Activated effector memory CD4-positive, alpha-beta T cell treated with Interleukin-2 at 50 U/mL for 16 hours (primary cell): Measurements from ENCODE around the gene BAX.
"Not testable (repeated sequence)": the region's sequence is repeated elsewhere in the genome, so short reads cannot be mapped to it uniquely, and the experiment has no call there.

Experiments used
- DNase-seq: peaks from one replicate; pipeline ENCODE4 v3.0.0-alpha.2; 2020

BAX gene

DNA sequence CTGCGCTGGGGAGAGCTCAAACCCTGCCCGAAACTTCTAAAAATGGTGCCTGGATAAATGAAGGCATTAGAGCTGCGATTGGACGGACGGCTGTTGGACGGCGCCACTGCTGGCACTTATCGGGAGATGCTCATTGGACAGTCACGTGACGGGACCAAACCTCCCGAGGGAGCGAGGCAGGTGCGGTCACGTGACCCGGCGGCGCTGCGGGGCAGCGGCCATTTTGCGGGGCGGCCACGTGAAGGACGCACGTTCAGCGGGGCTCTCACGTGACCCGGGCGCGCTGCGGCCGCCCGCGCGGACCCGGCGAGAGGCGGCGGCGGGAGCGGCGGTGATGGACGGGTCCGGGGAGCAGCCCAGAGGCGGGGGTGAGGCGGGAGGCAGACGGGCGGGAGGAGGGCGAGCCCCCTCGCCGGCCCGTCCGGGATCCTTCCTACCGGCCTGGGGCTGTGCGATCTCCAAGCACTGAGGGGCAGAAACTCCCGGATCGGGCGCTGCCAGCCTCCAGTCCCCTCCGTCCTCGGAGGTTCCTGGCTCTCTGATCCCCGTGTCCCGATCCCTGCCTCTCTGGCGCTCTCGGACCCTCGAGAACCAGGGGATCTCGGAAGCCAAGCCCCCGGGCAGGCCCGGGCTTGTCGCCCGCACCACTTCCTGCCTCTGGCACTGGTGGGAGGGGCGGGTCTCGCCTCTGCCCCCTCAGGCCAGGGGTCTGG lies at the start of gene BAX:
Gene BAX, plus strand, starts transcription at position 281 of the 713 bp plus-strand sequence. Its CDS starts 54 bp downstream, at position 335.
- DNase-seq: peak; percentile 81

DNA sequence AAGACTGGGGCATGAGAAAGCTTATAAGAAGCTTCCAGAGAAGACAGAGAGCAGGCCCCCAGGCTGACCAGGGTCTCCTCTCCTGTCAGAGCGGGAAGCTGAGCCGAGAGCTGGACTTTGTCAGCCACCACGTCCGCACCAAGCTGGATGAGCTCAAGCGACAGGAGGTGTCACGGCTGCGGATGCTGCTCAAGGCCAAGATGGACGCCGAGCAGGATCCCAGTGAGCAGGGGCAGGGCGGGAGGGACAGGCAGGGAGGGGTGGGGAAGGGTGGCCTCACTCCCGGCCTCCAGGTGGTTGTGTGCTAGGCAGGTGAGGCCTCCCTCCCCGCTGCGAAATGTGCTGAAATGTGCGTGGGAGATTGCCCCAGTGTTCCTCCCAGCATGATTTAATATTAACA lies 49.0 kb upstream of the BAX start:
- DNase-seq: no peak

DNA sequence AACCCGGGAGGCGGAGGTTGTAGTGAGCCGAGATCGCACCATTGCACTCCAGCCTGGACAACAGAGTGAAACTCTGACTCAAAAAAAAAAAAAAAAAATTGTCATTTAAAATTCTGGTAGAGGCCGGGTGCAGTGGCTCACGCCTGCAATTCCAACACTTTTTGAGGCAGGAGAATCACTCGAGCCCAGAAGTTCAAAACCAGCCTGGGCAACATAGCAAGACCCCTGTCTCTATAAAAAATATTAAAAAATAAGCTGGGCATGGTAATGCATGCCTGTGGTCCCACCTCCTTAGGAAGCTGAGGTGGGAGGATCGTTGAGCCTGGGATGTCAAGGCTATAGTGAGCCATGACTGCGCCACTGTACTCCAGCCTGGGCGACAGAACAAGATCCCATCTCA lies 48.4 kb upstream of the BAX start:
- no peak for DNase-seq

DNA sequence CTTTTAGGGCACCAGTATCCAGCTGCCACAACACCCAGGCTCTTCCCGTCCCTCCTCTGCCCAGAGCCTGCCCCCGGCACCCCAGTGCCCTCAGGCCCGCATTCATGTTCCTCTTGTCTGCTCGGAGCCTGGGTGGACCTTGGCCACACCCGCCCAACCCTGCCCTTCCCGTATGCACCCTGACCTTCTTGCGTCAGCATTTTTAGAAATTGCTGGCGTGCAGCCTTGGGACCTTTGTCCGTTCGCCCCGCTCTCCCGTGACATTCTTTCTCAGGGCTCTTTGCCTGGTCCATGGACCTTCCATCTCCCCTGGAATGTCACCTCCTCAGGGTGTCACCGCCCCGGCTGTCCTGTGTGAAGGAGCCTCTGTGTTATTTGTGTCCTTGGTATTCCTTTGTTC lies 47.0 kb upstream of the BAX start:
- DNase-seq: no peak

DNA sequence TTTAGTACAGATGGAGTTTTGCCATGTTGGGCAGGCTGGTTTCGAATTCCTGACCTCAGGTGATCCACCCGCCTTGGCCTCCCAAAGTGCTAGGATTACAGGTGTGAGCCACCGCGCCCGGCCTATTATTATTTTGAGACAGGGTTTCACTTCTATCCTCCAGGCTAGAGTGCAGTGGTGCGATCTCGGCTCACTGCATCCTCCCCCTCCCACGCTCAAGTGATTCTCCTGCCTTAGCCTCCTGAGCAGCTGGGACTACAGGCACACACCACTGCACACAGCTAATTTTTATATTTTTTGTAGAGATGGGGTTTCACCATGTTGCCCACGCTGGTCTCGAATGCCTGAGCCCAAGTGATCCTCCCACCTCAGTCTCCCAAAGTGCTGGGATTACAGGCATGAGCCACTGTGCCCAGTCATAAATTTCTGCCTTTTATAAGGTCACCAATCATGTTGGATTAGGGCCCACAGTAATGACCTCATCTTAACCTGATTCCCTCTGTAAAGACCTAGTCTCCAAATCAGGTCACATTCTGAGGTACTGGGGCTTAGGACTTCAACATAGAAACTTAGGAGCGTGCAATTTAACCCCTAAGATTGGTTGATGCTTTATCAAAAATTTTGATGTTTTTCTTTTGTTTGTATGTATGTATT lies 45.1 kb upstream of the BAX start:
- not testable (repeated sequence) for DNase-seq

DNA sequence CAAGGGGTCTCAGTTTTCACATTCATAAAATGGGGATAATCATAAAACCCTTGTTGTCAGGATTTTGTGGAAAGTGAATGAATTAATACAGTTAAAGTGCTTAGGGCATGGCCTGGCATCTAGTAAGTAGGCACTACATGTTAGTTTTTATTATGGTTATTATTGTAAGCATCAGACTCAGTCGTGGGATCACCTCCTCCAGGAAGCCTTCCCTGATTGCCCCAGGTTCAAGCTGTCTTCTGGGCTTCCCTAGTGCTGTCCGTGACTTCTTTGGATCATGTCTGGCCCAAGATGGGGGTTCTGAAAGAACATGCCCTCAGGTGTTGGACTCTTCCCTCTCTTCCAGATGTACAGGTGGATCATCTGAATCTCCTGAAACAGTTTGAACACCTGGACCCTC lies 43.9 kb upstream of the BAX start:
- DNase-seq: no peak

DNA sequence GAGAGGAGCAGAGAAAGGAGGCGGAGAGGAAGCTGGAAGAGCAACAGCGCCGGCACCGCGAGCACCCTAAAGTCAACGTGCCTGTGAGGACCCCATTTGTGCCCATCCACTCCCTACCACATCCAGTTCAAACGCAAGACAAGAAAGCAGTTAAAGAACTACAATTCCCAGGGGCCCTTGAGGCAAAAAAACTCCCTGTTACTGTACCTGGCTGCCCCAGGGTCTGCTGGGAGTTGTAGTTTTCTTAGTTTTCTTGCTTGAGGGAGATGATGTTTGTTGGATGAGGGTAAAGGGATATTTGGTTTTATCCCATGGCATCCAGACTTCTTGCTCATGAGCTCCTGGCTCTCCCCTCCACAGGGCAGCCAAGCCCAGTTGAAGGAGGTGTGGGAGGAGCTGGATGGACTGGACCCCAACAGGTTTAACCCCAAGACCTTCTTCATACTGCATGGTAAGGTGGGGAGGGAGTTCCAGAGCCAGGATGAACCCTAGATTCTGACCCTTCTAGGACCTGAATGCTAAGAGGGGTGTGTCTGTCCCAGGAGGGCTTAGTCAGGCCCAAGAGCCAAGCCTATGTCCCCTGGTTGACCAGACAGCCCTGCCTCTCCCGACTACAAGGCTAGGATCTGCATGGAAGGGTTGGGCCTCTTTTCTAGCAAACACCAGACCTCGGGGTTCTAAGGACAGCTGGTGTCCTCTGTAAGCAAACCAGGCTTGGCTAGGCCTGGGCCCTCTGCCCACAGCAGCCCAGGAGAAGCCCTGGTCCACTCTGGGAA lies 41.4 kb upstream of the BAX start:
- no peak for DNase-seq

DNA sequence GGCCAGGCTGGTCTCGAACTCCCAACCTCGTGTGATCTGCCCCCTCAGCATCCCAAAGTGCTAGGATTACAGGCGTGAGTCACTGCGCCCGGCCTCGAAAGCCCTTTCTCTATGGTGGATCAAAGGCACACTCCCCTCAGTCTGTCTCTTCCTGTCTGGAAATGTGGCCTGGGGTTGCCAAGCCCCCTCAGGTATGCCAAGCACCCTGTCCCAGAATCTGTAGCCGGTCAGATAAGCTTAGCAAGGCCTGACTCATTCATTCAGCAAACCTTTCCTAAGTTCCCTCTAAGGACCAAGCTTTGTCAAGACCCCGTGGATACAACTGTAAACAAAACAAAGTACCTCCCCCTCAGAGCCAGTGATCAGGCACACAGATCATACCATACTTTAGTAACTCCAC lies 40.5 kb upstream of the BAX start:
- DNase-seq: no peak

DNA sequence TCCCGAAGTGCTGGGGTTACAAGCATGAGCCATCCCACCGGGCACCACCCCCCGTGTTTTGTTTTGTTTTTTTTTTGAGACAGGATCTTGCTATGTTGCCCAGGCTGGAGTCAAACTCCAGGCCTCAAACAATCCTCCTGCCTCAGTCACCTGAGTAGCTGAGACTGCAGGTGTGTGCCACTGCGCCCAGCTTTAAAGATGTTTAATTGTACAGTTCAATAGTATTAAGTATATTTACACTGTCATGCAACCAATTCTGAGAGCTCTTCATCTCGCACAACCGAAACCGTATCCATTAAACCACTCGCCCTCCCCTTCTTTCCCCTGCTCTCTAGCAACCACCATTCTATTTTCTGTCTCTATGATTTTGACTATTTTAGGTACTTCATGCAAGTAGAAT lies 38.9 kb upstream of the BAX start:
- DNase-seq: no peak

DNA sequence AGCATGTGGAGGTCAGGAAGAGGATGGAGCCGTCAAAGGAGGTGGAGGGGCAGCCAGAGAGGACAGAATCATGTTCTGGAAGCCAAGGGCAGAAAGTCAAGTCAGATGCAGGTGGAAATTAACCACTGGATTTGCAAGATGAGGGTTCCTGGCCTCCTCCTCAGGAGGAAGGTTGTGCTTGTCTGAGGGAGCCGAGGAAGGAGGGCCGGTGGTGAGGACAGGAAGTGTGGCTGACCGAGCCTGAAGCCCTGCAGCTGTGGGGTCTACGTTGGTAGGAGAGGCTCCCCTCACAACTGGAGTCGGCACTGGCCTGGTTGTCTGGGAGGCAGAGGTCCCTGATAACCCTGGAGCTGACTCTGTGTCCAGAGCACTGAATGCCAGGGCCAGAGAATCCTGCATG lies 36.6 kb upstream of the BAX start:
- DNase-seq: no peak

DNA sequence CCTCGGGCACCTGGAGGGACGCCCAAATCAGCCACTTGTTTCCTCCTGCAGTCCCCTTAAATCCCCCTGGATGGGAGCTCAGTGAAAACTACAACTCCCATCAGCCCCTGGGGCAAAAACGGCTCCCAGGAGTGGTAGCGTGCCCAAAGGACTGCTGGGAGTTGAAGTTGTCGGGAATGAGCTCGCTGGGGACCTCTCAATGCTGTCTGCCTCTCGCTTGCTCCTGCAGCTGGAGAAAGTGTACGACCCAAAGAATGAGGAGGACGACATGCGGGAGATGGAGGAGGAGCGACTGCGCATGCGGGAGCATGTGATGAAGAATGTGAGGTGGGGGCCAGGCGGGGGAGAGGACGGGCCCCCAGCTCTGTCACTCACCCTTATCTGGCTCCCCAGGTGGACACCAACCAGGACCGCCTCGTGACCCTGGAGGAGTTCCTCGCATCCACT lies 35.9 kb upstream of the BAX start:
- DNase-seq: no peak

DNA sequence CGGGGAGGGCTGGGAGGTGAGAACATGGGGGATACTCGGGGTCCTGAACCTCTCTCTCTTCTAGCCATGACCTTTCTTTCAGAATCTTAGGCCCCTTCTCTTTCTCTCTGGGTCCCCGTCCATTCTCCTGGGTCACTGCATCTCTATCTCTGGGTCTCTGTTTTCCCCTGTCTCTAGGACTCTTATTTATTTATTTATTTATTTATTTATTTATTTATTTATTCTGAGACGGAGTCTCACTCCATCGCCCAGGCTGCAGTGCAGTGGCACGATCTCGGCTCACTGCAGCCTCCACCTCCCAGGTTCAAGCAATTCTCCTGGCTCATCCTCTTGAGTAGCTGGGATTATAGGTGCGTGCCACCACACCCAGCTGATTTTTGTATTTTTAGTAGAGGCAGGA lies 35.4 kb upstream of the BAX start:
- not testable (repeated sequence) for DNase-seq

DNA sequence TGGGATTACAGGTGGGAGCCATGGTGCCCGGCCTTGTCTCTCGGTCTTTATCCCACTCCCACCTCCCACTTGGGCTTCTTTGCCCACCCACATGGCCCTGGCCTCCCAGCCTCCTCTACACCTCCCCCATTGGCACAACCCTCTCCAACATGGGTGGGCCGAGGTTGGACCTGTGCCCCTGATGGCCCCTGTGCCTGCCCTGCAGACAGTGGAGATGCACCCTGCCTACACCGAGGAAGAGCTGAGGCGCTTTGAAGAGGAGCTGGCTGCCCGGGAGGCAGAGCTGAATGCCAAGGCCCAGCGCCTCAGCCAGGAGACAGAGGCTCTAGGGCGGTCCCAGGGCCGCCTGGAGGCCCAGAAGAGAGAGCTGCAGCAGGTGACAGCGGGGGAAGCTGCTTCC lies 33.7 kb upstream of the BAX start:
- no peak for DNase-seq

DNA sequence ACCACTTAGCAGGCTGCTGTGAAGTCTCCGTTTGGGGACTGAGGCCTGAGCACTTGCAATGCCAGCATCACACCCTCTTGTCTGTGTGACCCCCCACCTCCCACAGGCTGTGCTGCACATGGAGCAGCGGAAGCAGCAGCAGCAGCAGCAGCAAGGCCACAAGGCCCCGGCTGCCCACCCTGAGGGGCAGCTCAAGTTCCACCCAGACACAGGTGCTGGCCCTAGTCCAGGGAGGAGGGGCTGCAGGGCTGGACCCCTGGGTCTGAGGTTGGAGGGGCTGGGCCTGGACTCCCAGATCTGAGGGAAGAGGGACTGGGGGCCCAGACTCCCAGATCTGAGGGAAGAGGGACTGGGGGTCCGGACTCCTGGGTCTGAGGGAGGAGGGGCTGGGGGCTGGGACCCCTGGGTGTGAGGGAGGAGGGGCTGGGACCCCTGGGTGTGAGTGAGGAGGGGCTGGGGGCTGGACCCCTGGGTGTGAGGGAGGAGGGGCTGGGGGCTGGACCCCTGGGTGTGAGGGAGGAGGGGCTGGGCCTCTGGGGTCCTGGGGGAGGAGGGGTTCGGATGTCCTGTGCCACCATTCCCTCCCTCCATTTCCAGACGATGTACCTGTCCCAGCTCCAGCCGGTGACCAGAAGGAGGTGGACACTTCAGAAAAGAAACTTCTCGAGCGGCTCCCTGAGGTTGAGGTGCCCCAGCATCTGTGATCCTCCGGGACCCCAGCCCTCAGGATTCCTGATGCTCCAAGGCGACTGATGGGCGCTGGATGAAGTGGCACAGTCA lies 32.8 kb upstream of the BAX start:
- DNase-seq: no peak

DNA sequence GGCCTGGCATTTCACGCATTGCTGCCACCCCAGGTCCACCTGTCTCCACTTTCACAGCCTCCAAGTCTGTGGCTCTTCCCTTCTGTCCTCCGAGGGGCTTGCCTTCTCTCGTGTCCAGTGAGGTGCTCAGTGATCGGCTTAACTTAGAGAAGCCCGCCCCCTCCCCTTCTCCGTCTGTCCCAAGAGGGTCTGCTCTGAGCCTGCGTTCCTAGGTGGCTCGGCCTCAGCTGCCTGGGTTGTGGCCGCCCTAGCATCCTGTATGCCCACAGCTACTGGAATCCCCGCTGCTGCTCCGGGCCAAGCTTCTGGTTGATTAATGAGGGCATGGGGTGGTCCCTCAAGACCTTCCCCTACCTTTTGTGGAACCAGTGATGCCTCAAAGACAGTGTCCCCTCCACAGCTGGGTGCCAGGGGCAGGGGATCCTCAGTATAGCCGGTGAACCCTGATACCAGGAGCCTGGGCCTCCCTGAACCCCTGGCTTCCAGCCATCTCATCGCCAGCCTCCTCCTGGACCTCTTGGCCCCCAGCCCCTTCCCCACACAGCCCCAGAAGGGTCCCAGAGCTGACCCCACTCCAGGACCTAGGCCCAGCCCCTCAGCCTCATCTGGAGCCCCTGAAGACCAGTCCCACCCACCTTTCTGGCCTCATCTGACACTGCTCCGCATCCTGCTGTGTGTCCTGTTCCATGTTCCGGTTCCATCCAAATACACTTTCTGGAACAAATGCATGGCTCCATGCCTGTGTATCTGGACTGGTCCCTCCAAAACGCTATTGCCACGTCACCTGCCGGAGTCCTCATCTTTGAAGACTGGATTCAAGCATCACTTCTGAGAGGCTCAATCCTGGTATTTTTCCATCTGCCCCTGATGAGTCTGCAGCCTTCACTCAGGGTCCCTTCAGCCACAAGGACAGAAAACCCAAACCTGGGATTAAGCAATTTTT lies 31.9 kb upstream of the BAX start:
- DNase-seq: no peak

DNA sequence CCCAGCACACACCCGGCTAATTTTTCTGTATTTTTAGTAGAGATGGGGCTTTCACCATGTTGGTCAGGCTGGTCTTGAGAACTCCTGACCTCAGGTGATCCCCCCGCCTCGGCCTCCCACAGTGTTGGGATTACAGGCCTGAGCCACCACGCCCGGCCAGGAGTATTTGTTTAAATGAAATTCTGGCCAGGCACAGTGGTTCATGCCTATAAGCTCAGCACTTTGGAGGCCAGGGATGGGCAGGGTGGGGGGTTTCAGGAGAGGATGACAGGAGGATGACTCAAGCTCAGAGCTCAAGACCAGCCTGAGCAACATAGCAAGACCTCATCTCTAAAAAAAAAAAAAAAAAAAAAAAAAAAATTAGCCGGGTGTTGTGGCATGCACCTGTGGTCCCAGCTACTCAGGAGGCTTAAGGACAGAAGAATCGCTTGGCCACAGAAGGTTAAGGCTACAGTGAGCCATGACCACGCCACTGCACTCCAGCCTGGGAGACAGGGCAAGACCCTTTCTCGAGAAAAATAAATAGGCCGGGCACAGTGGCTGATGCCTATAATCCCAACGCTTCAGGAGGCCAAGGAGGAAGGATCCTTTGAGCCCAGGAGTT lies 29.3 kb upstream of the BAX start:
- no peak for DNase-seq

DNA sequence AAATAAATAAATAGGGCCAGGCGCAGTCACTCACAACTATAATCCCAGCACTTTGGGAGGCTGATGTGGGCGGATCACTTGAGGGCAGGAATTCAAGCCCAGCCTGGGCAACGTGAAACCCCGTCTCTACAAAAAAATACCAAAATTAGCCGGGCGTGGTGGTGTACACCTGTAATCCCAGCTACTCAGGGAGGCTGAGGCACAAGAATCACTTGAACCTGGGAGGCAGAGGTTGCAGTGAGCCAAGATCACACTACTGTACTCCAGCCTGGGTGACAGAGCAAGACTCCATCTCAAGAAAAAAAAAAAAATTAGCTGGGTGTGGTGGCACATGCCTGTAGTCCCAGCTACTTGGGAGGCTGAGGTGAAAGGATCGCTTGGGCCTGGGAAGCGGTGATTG lies 28.8 kb upstream of the BAX start:
- not testable (repeated sequence) for DNase-seq

DNA sequence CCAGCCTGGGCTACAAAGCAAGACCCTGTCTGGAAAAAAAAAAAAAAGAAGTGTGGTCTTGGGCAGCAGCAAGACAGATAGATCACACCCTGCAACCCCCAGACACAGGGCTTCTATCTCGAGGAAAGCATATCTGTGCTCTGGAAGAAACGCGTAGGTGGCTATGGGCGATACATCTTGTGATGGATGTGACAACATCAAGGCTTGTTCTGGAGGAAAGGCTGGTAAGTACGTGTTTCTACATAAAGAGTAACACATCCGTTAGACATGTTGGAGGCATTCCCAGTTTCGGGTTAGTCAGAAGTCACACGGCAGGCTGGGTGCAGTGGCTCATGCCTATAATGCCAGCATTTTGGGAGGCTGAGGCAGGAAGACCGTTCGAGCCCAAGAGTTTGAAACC lies 27.8 kb upstream of the BAX start:
- DNase-seq: no peak

DNA sequence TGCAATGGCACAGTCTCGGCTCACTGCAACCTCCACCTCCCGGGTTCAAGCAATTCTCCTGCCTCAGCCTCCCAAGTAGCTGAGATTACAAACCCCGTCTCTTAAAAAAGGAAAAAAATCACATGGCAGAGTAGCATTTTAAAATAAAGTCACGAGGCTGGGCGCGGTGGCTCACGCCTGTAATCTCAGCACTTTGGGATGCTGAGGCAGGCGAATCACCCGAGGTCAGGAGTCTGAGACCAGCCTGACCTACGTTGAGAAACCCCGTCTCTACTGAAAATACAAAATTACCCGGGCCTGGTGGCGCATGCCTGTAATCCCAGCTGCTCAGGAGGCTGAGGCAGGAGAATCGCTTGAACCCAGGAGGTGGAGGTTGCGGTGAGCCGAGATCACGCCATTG lies 27.0 kb upstream of the BAX start:
- not testable (repeated sequence) for DNase-seq

DNA sequence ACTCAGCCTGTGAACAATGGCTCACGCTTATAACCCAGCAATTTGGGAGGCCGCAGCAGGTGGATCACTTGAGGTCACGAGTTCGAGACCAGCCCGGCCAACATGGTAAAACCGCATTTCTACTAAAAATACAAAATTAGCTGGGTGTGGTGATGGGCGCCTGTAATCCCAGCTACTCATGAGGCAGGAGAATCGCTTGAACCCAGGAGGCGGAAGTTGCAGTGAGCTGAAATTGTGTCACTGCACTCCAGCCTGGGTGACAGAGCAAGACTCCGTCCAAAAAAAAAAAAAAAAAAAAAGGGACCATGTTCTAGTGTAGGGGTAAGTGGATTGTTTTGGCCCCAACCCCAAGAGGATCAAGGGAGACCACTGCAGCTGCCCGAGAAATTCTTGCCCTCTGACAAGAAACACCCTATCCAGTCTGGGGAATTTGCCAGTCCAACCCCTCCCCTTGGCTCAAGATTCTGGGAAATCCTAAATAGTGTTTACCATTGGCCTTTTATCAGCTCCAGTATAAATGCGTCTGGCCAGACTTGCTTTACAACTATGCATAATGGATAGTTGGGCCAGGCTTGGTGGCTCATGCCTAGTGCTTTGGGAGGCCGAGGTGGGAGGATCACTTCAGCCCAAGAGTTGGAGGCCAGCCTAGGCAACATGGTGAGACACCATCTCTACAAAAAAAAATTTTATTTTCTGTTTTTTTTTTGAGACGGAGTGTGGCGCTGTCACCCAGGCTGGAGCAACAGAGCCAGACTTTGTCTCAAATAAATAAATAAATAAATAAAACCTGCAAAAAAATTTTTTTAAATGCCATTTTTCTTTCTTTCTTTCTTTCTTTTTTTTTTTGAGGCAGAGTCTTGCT lies 26.3 kb upstream of the BAX start:
- DNase-seq: no peak
